C4-2B (cell line): ENCODE data around the gene B4GALNT1.

ENCODE experiments used
- CTCF ChIP-seq: fragments of 450-650 bp; conservative IDR thresholded peaks from 2 replicates; pipeline ENCODE4 v1.5.1; 2017; ENCODE audit warnings: mild to moderate bottlenecking
- ZFX ChIP-seq: fragments of 450-650 bp; IDR thresholded peaks from 2 replicates; pipeline ENCODE4 v1.6.1; 2017

- TF ChIP-seq CTCF, result no peak
- TF ChIP-seq ZFX, result no peak
Observed at GRCh38 chr12:57617942-57618341, 15.1 kb downstream of the B4GALNT1 start.
